22Rv1 (cell line): ENCODE measurements around the gene MAN2B2.

Source experiments
- H3K27ac ChIP-seq: fragments of 450-650 bp; 2 replicates; pipeline ENCODE4 v1.5.1; 2017
- ZFX ChIP-seq: fragments of 450-650 bp; IDR thresholded peaks from 2 replicates; pipeline ENCODE4 v1.6.1; 2017; ENCODE audit warnings: antibody characterized with exemption, borderline replicate concordance
- TF ChIP-seq, protein P1 (sequence below): fragments of 450-650 bp; IDR thresholded peaks from 2 replicates; pipeline ENCODE4 v1.5.1; 2017; ENCODE audit warnings: mild to moderate bottlenecking

The MAN2B2 gene

GRCh38 chr4:6618386-6619115 is 43.6 kb downstream of the MAN2B2 start:
- H3K27ac ChIP-seq: no peak overlapping the region
- no peak for TF ChIP-seq ZFX
- TF ChIP-seq, protein P1, sequence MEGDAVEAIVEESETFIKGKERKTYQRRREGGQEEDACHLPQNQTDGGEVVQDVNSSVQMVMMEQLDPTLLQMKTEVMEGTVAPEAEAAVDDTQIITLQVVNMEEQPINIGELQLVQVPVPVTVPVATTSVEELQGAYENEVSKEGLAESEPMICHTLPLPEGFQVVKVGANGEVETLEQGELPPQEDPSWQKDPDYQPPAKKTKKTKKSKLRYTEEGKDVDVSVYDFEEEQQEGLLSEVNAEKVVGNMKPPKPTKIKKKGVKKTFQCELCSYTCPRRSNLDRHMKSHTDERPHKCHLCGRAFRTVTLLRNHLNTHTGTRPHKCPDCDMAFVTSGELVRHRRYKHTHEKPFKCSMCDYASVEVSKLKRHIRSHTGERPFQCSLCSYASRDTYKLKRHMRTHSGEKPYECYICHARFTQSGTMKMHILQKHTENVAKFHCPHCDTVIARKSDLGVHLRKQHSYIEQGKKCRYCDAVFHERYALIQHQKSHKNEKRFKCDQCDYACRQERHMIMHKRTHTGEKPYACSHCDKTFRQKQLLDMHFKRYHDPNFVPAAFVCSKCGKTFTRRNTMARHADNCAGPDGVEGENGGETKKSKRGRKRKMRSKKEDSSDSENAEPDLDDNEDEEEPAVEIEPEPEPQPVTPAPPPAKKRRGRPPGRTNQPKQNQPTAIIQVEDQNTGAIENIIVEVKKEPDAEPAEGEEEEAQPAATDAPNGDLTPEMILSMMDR: no peak

DNA sequence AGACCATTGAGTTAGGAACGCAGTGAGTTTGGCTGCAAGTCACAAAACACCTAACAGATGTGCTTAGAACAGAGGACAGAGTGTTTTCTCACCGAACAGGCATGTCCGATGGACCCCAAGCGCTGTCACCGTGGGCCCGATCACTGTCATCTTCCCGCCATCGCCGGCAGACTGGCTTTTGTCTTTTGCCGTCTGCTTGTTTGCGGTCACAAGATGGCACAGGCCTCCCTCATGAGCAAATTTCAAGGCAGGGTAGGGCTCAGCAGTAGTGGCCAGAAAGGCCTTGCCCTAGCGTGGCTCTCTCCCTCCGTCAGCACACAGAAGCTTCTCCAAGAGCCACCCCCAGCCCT is 44.1 kb downstream of the MAN2B2 start:
- no peak for TF ChIP-seq ZFX
- H3K27ac ChIP-seq: no peak overlapping the region

- TF ChIP-seq, protein P1: no peak
- TF ChIP-seq ZFX: no peak
- no peak overlapping the region for H3K27ac ChIP-seq
These were observed 44.7 kb downstream of the MAN2B2 start for GRCh38 chr4:6619466-6620255.

GRCh38 chr4:6620296-6620695 is 45.3 kb downstream of the MAN2B2 start:
- TF ChIP-seq ZFX: no peak
- TF ChIP-seq, protein P1: no peak
- H3K27ac ChIP-seq: no peak overlapping the region

DNA sequence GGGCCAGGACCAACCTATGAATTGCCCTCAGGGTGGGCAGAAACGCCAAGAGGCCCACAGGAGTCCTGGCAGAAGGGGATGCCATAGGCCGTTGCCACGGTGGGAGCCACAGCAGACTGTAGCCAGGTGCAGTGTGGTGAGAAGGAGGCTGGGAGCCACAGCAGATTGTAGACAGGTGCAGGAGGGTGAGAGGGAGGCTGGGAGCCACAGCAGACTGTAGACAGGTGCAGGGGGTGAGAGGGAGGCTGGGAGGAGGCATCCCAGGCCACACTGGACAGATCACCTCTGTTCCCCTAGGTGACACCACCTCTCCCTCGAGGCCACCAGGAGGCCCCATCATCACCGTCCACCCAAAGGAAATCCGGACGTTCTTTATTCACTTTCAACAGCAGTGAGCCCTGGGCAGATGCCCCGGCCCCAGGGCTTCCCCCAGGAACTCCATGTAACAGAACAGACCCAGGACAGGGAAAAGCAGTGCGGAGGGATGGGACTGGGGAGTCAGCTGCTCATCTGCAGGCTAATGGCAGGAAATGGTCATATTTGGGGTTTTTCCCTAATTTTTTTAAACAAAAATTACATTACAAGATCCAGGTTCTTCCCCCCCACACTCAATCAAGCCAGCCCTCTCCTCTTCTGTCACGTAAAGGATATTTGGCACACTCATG is 46.0 kb downstream of the MAN2B2 start:
- H3K27ac ChIP-seq: no peak overlapping the region
- TF ChIP-seq, protein P1: no peak
- no peak for TF ChIP-seq ZFX

DNA sequence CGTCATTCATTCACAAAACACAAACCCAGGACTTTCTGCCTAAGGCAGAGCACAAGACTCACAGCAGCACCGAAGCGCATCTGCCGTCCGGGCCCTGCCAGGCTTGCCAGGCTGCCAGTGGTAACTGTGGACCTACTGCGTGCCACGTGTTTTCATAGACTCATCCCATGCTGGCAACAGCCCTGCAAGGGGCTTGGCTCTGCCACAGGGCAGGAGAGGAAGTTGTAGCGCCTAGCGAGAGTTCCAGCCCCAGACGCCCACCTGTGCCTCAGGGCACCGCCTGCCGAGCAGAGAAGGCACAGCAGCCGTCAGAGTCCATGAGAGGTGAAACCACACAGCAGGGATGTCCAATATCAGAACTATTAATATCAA is 46.6 kb downstream of the MAN2B2 start:
- TF ChIP-seq ZFX: no peak
- TF ChIP-seq, protein P1: no peak
- no peak overlapping the region for H3K27ac ChIP-seq

DNA sequence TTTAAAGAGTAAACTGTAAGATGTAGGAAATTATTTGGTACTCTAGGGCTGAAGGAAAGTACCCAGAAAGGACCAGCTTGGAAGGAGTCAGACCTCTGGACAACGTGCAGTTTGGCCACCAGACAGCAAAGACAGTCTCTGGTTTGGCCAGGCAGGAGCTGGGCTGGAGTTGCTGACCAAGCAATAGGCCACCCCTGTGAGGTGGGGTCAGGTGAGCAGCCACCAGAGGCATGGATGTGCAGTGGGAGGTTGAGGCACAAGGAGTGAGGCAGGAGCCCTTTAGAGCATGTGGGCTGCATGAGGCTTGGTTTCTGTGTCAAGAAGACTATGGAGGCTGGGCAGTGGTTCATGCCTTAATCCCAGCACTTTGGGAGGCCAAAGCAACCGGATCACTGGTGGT is 47.8 kb downstream of the MAN2B2 start:
- TF ChIP-seq ZFX: no peak
- TF ChIP-seq, protein P1: no peak
- no peak overlapping the region for H3K27ac ChIP-seq
